GM19395 (cell line): ENCODE results near the gene PHF11.
A peak's percentile ranks its signal among the peaks of the same experiment; 100 is the strongest.
"Not testable (repeated sequence)": the region's sequence is repeated elsewhere in the genome, so short reads cannot be mapped to it uniquely, and the experiment has no call there.

ENCODE experiments used
- ATAC-seq: cut with Tn5 transposase; IDR thresholded peaks from one replicate; pipeline ENCODE4 v1.9.1; 2021; ENCODE audit warnings: mild to moderate bottlenecking, moderate library complexity; ENCODE audit not compliant: unreplicated experiment

Gene PHF11

GRCh38 chr13:49495783-49496762 lies at the start of gene PHF11:
TSS of gene PHF11 (plus strand) at chr13:49495953. CDS start at chr13:49496002, 49 bp downstream.
- peak; percentile 92 for ATAC-seq

DNA sequence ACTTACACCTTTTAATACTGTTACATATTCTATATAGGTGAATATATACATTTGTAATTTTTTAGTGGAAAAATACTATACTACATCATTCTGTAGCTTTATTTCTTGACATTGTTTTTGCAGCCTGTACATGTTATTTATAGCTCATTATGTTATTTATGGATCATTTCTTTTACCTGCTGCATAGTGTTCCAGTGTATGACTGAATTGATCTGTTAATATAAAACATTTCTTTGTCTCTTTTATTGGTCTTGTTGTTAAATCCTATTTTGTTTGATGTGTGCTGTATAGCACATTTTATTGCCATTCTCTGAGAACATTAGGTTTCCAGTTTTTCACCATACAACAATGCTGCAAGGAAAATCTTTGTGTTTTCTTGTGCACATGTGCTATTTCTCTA lies 49.3 kb upstream of the PHF11 start:
- no peak for ATAC-seq

GRCh38 chr13:49448753-49449152 lies 47.0 kb upstream of the PHF11 start:
- ATAC-seq, result no peak

- no peak for ATAC-seq
These were observed 45.5 kb upstream of the PHF11 start for GRCh38 chr13:49450105-49450819.

DNA sequence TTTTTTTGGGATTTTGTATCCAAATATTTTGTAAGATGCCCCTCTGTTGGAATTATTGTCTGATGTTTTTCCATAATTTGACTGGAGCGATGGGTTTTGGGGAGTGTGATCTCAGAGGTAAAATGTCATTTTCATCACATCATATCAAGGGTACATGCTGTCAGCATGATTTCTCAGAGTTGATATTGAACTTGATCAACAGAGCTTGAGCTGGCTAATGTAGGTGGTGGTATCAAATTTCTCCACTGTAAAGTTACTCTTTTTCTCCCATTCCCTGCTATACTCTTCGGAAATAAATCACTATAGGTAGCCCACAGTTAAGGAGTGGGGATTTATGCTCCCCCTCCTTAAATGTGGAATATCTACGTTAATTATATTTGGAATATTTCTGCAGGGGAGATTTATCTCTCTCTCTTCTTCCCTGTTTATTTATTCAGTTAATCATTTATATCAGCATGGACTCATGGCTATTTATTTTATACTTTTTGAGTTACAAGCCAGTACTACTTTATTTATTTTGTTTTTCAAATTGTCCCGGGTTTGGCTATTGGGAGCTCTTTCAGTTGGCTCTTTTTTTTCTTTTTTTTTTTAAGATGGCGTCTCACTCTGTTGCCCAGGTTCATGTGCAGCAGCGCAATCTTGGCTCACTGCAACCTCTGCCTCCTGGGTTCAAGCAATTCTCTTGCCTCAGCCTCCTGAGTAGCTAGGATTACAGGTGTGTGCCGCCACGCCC lies 42.9 kb upstream of the PHF11 start:
- ATAC-seq, result no peak

DNA sequence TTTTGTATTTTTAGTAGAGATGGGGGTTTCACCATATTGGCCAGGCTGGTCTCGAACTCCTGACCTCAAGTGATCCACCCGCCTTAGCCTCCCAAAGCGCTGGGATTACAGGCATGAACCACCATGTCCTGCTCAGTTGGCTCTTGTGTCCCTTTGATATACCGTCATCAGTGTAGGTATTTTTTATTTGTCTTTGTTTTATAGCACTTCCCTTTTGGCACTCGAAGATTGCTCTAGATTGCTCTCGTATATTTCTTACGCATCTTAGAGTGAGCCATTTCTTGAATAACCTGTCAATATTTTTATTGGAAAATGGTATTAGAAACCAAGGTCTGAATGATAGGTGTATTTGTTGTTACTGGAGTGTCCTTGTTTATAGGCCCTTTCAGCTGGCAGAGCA lies 42.3 kb upstream of the PHF11 start:
- no peak for ATAC-seq

DNA sequence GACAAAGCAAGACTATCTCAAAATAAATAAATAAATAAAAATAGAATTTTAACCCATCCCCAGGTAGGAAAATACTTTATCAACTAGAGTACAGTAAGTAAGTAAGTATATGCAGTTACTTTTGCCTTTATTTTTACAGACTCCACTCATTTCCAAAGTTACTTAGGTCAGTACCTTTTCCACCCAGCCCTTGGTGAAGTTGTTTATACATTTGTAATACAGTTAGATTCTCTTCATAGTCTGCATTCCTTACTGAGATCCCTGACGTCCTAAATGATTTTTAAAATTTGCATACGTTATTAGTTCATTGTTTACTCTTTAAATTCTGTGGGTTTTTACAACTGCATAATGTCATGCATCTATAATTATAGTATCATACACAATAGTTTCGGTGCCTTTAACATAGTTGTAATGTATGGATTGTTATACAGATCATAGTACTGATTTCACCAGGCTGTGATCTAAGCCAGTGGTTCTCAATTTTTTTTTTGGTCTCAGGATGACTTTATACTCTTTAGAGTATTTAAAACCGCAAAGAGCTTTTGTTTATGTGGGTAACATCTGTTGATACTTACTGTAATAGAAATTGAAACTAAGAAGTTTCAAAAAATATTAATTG lies 41.3 kb upstream of the PHF11 start:
- ATAC-seq, result peak; percentile 97

DNA sequence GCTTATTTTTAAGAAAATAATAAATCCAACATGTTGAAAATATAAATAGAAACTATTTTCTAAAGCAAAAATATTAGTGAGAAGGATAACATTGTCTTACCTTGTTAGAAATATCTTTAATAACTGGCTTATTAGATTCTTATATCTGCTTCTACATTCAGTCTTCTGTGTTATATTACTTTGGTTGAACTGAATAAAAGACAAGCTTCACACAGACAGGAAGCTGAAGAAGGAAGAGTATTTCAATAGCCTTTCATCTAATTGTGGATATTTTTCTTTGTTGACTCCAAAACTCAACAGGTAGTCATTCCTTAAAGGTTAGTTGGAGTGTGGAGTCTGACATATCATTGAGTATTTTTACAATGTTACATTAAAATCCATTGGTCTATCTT lies 40.8 kb upstream of the PHF11 start:
- peak; percentile 44 for ATAC-seq

- ATAC-seq, result no peak
These were observed 39.6 kb upstream of the PHF11 start for GRCh38 chr13:49456156-49456555.

GRCh38 chr13:49457221-49457620 lies 38.5 kb upstream of the PHF11 start:
- no peak for ATAC-seq

GRCh38 chr13:49459580-49459979 lies 36.2 kb upstream of the PHF11 start:
- no peak for ATAC-seq

GRCh38 chr13:49464085-49464484 lies 31.7 kb upstream of the PHF11 start:
- ATAC-seq, result no peak

GRCh38 chr13:49464621-49465325 lies 31.0 kb upstream of the PHF11 start:
- no peak for ATAC-seq

- no peak for ATAC-seq
These were observed 29.4 kb upstream of the PHF11 start for GRCh38 chr13:49466292-49466838.

- no peak for ATAC-seq
These were observed 23.6 kb upstream of the PHF11 start for GRCh38 chr13:49472186-49472585.

- ATAC-seq, result no peak
These were observed 19.2 kb upstream of the PHF11 start for GRCh38 chr13:49476529-49476928.

DNA sequence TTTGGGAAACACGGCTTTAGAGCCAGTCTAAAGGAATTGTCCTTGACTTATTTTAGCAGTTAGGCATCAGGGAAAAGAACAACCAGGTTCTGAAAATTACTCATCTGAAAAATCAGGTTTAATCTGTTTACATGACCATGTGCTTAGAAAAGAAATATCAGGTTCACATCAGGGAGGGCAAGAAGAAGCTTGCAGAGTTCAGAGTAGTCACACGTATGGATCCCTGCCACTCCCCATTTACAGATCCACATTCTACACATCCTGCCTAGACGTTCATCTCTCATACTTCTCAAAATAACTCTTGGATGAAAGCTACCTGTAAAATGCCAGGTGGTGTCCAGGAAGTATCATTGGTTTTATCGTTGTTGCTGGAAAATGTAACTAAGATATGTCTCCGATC lies 14.0 kb upstream of the PHF11 start:
- ATAC-seq, result no peak

- no peak for ATAC-seq
These were observed 7.2 kb upstream of the PHF11 start for GRCh38 chr13:49488563-49488962.

GRCh38 chr13:49494645-49495044 lies 1.1 kb upstream of the PHF11 start:
- ATAC-seq, result no peak

- ATAC-seq, result not testable (repeated sequence)
These were observed 1.1 kb downstream of the PHF11 start for GRCh38 chr13:49496837-49497236.
